ENCODE results near the gene PNMA6E. TPM values are rescaled to one million over a fixed set of nuclear protein-coding genes. Genes with fewer than 3 reads are reported as not detected.

PNMA6E gene
- total RNA-seq, 6 experiments from 2014 or later, result not detected

GRCh38 chrX:153379971-153380581 is 21.1 kb downstream of the PNMA6E start:
- no peaks in the 10 kb centered on the region for H3K9me3 ChIP-seq
- intact Hi-C loops (cut with DNase I), result no loop called here
- H3K27ac ChIP-seq, result no peak overlapping the region
- WGBS (ENCODE audit: insufficient coverage, low coverage, low lambda C conversion rate, missing lambda C conversion rate), result 71% methylated on average over 9 of the region's 13 CpGs
- ATAC-seq, result no peak
- TF ChIP-seq POLR2A (IDR thresholded peaks at IDR 0.05), result no peak
- TF ChIP-seq, protein P1, sequence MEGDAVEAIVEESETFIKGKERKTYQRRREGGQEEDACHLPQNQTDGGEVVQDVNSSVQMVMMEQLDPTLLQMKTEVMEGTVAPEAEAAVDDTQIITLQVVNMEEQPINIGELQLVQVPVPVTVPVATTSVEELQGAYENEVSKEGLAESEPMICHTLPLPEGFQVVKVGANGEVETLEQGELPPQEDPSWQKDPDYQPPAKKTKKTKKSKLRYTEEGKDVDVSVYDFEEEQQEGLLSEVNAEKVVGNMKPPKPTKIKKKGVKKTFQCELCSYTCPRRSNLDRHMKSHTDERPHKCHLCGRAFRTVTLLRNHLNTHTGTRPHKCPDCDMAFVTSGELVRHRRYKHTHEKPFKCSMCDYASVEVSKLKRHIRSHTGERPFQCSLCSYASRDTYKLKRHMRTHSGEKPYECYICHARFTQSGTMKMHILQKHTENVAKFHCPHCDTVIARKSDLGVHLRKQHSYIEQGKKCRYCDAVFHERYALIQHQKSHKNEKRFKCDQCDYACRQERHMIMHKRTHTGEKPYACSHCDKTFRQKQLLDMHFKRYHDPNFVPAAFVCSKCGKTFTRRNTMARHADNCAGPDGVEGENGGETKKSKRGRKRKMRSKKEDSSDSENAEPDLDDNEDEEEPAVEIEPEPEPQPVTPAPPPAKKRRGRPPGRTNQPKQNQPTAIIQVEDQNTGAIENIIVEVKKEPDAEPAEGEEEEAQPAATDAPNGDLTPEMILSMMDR (IDR thresholded peaks at IDR 0.05), result no peak
- no peaks in the 10 kb centered on the region for H3K36me3 ChIP-seq
- H3K4me3 ChIP-seq, result no peak overlapping the region
- DNase-seq, result no peak
- H3K4me1 ChIP-seq, result peaks cover 0 to 4% (median 0%) of the 10 kb centered on the region in 4 donors
- no peaks in the 10 kb centered on the region for H3K27me3 ChIP-seq

DNA sequence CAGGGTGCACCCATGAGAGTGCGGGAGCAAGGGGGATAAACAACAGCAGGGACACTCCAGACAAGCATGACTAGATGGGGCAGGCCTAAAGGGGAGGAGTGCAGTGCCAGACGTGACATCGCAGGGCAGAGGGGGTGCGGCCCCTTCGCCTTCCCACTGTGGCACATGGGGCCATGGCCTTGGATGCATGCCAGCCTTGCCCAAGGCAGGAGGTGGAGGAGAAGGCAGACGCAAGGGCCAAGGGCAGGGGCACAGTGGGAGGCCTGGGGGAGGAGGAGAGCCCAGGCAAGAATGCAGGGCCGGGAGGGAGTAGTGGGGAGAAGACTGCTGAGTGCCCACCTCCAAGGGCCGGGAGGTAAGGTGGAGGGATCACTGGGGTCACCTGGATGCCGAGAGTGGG is 21.6 kb downstream of the PNMA6E start:
- 89% methylated on average over 2 of the region's 9 CpGs for WGBS (ENCODE audit: insufficient coverage, low coverage, low lambda C conversion rate, missing lambda C conversion rate)
- no peak for DNase-seq
- TF ChIP-seq, protein P1 (IDR thresholded peaks at IDR 0.05), result no peak
- no peak for TF ChIP-seq POLR2A (IDR thresholded peaks at IDR 0.05)

DNA sequence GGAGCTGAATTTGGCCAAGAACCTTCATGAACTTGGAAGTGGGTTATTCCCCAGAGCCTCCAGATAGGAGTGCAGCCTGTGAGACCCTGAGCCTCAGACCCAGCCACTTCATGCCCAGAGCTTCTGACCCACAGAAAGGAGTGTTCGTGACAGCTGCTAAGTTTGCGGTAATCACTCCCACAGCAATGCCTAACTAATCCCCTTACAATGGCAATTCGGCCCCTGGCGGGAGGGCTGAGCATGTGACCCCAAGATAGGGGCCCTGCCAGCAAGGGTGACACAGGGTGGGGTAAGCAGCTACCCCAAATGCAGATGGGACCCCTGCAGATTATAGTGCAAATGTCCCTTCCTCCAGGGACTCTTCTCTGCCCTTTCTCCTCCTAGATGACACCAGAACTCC is 22.5 kb downstream of the PNMA6E start:
- DNase-seq (no peak), ATAC-seq (no peak)
- no peak for TF ChIP-seq POLR2A (IDR thresholded peaks at IDR 0.05)
- TF ChIP-seq, protein P1 (IDR thresholded peaks at IDR 0.05), result no peak
- no peak overlapping the region for H3K4me3 ChIP-seq
- H3K36me3 ChIP-seq, result no peaks in the 10 kb centered on the region
- no peak overlapping the region for H3K27ac ChIP-seq
- intact Hi-C loops (cut with DNase I), result no loop called here
- peaks cover 0 to 4% (median 0%) of the 10 kb centered on the region in 4 donors for H3K4me1 ChIP-seq
- WGBS (ENCODE audit: insufficient coverage, low coverage, low lambda C conversion rate, missing lambda C conversion rate), result no CpG with 5 or more reads among the region's 4 CpGs
- H3K27me3 ChIP-seq, result no peaks in the 10 kb centered on the region
- H3K9me3 ChIP-seq, result no peaks in the 10 kb centered on the region

More for the DNA sequence above, 21.6 kb downstream of the PNMA6E start:
- no peak for ATAC-seq
- no peaks in the 10 kb centered on the region for H3K36me3 ChIP-seq
- no peaks in the 10 kb centered on the region for H3K27me3 ChIP-seq
- no peaks in the 10 kb centered on the region for H3K9me3 ChIP-seq
- intact Hi-C loops (cut with DNase I), result no loop called here
- H3K4me3 ChIP-seq, result no peak overlapping the region
- H3K27ac ChIP-seq, result no peak overlapping the region
- H3K4me1 ChIP-seq, result peaks cover 0 to 4% (median 0%) of the 10 kb centered on the region in 4 donors

- H3K27me3 ChIP-seq, result no peaks in the 10 kb centered on the region
- H3K27ac ChIP-seq, result no peak overlapping the region
- DNase-seq (no peak), ATAC-seq (no peak)
- H3K9me3 ChIP-seq, result no peaks in the 10 kb centered on the region
- intact Hi-C loops (cut with DNase I), result no loop called here
- TF ChIP-seq, protein P1 (IDR thresholded peaks at IDR 0.05), result no peak
- TF ChIP-seq POLR2A (IDR thresholded peaks at IDR 0.05), result no peak
- H3K36me3 ChIP-seq, result no peaks in the 10 kb centered on the region
- no peak overlapping the region for H3K4me3 ChIP-seq
- 84% methylated on average over 3 of the region's 3 CpGs for WGBS (ENCODE audit: insufficient coverage, low coverage, low lambda C conversion rate, missing lambda C conversion rate)
- H3K4me1 ChIP-seq, result peaks cover 0 to 4% (median 0%) of the 10 kb centered on the region in 4 donors
Measured at GRCh38 chrX:153377727-153378126, 23.4 kb downstream of the PNMA6E start.
